HUES6 (cell line): ENCODE results near the gene CUL7.

Experiments used
- H3K27ac ChIP-seq: 2 replicates; pipeline ENCODE4 v1.7.0; 2013; ENCODE audit warnings: low read depth, mild to moderate bottlenecking, low read length, inconsistent platforms
- H3K27me3 ChIP-seq: 2 replicates; pipeline ENCODE4 v1.6.1; 2013; ENCODE audit warnings: low read length; ENCODE audit not compliant: control insufficient read depth, insufficient read depth
- H3K36me3 ChIP-seq: 2 replicates; pipeline ENCODE4 v1.6.1; 2013; ENCODE audit warnings: low read length; ENCODE audit not compliant: control insufficient read depth, insufficient read depth
- H3K4me1 ChIP-seq: 2 replicates; pipeline ENCODE4 v1.6.1; 2013; ENCODE audit warnings: low read length; ENCODE audit not compliant: control insufficient read depth, insufficient read depth
- H3K4me3 ChIP-seq: 2 replicates; pipeline ENCODE4 v1.5.1; 2013; ENCODE audit warnings: low read depth, low read length
- H3K9ac ChIP-seq: one replicate; pipeline ENCODE4 v1.6.1; 2013; ENCODE audit warnings: mild to moderate bottlenecking, low read length
- H3K9me3 ChIP-seq: 2 replicates; pipeline ENCODE4 v1.6.1; 2013; ENCODE audit warnings: low read depth, low read length; ENCODE audit not compliant: control insufficient read depth, insufficient read depth

CUL7 gene

DNA sequence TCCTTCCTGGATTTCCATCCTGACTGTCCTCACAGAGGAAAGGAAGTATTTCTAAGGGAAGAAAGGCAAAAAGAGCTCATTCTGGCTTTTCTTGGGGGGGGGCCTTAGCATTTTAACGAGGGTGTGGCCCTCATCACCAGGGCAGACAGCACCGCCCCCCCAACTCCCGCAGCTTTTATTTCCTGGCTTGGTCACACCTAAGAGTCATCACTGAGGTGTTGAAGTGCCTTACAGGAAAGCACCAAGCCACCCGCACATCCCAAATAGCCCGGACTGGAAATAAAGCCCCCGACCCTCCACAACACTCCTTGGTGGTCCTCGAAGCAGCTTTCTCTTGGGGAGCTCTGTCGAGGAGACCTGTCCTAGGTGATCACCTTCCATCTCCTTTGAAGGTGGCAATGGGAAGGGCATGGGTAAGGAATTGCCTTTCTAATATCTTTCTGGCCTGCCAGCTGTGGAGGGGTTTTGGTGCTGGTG lies 23.7 kb upstream of the CUL7 start:
- peak overlapping the region; percentile 93; the same call in 1 of the 2 replicates for H3K27ac ChIP-seq

DNA sequence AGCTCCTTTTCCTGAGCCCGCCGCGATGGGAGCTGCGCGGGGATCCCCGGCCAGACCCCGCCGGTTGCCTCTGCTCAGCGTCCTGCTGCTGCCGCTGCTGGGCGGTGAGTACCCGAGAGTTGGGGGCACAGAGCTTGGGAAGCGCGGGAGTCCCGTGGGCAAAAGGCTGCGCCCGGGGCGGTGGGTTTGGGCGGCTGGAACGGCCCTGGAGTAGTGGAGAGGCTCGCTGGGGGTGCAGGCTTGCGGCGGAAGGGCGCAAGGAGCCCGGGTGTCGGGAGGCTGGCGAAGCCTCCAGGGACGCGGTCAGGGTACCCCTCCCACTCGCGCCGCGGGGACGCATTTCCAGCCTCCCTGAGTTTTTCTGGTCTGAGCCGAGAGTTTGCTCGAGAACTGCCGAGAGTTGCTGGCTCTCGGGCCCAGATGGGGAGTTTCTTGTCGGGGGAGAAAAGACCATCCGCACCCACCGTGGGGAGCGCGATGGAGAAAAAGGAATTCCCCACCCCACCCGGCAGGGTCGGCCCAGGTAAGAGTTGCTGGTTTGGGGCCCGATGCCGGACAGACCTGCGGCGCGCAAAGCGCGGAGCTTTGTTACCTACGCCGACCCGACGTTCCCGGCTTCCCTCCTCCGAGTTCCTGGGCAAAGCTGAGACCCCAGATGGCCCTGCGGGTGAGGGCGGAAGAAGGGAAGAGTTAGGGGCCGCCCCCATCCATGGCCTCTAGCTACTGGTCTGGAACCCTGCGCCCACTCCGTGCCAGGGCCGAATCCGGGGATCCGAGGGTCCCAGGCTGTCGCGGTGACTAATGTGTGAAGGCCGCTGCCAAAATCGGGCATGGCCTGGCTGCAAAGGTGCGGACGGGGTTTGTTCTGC lies 23.0 kb upstream of the CUL7 start:
- Histone ChIP-seq H3K36me3 (peaks cover 13% of the 10 kb centered on the region; the same call in 1 of the 2 replicates), H3K4me1 (peaks cover 38% of the 10 kb centered on the region), H3K9ac (peak overlapping the region; percentile 94)

More for the DNA sequence above, 23.7 kb upstream of the CUL7 start:
- Histone ChIP-seq H3K4me3 (peak overlapping the region; percentile 98), H3K27me3 (no peaks in the 10 kb centered on the region), H3K36me3 (peaks cover 13% of the 10 kb centered on the region; the same call in 1 of the 2 replicates), H3K9me3 (no peaks in the 10 kb centered on the region), H3K4me1 (peaks cover 34% of the 10 kb centered on the region), H3K9ac (peak overlapping the region; percentile 94)

DNA sequence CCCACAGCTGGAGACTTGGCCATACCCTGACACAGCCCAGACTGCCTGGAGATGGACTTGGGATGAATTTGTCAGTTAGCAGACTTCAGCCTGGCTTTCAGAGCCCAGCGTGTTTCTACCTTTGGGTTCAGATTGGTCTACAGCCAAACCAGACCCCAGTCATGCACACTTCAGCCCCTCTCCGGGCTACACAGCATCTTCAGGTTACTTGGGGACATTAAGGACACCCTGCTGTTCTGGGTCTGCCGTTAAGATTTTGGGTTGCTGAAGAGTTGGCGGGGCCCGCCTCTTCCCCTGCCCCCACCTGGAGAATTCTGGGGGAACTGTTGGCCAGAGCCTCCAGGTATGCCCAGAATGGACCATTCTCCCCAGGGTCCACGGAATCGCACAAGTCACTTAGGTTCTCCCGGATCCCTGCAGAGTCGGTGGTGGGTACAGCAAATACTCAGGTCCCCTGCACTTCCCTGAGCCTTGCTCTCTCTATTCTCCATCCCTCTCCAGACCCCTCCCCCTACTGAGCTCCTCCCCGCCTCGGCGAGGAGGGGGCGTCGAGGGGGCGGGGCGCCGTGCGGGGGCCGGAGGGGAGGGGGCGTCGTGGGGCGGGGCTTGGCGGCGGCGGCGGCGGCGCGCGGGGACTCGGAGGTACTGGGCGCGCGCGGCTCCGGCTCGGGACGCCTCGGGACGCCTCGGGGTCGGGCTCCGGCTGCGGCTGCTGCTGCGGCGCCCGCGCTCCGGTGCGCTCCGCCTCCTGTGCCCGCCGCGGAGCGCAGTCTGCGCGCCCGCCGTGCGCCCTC lies 22.2 kb upstream of the CUL7 start, which contains the start of gene PTK7:
Gene PTK7, plus strand, starts transcription at position 645 of the 794 bp plus-strand sequence. CDS start 175 bp downstream, outside the sequence.
- Histone ChIP-seq H3K27me3 (no peaks in the 10 kb centered on the region), H3K36me3 (peaks cover 13% of the 10 kb centered on the region; the same call in 1 of the 2 replicates), H3K4me1 (peaks cover 42% of the 10 kb centered on the region), H3K9me3 (no peaks in the 10 kb centered on the region), H3K9ac (peak within 1 kb of the TSS; percentile 94), H3K27ac (peak within 1 kb of the TSS; percentile 93), H3K4me3 (peak within 1 kb of the TSS; percentile 98)

More for the DNA sequence above, 23.0 kb upstream of the CUL7 start:
- no peaks in the 10 kb centered on the region for H3K27me3 ChIP-seq
- peak overlapping the region; percentile 93 for H3K27ac ChIP-seq
- H3K4me3 ChIP-seq: peak overlapping the region; percentile 98
- no peaks in the 10 kb centered on the region for H3K9me3 ChIP-seq

DNA sequence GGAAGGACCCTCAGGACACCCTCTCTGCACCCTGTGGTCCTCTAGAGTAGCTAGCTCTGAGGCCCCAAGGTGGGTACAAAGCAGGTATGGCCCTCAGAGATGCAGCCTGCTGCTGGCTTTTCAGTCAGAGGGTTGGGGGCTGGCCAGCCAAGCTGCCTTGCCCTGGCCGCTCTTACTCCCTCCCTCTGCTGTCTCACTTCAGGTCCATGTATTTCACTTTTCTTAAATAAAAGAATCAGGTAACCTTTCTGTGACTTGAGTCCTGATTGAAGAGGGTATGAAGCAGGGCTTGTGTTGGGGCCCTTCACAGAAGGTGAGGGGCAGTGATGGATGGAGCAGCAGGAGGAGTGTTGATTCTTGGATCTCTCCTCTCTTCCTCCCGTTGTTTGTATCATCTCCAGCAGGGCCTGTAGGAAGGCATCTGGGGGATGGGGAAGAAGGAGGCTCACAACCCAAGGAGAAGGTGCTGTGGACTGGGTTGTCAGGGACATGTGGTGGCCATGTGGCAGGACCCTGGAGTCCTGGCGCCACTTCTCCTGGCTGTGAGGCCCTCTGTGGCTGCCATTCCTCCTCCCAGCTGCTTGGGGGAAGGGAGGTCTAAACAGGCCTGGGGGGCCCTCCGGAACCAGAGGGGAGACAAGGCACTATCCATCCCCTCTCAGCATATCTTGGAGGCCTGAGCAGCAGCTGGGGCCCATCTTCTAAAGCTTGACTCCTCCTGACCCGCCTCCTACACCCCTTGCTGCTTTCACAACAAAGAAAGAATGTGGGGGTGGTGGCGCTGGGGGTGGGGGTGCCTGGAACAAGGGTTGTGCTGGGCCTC lies 21.4 kb upstream of the CUL7 start:
- no peak overlapping the region; the same call in 1 of the 2 replicates for H3K27ac ChIP-seq

DNA sequence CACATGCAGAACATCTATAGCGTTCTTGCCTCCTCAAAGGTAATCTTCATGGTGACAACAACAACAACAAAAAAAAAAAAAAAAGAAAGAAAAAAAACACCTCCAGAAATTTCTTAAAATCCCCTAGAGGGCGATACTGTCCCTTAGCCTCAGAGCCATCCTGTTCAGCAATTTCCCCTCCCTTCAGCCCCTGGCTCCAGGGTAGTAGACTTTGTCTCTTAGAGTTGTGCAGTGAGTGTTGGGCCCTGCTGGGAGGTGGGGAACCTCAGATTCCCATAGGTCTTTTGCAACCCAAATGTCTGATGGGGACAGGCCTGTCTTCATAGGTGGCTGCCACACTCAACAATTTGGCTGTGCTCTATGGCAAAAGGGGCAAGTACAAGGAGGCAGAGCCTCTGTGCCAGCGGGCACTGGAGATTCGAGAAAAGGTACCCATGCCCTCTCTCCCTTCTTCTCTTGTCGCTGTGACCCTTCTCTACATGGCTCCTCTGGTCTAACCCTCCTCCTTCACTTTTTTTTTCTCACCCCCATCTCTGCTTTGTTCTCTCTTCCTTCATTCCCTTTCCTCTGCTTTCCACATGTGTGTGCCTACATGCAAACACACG lies 16.5 kb upstream of the CUL7 start:
- H3K27me3 ChIP-seq: no peaks in the 10 kb centered on the region
- no peak overlapping the region for H3K4me3 ChIP-seq
- peaks cover 27% of the 10 kb centered on the region for H3K36me3 ChIP-seq
- no peak overlapping the region for H3K9ac ChIP-seq
- H3K27ac ChIP-seq: no peak overlapping the region
- H3K4me1 ChIP-seq: peaks cover 16% of the 10 kb centered on the region
- H3K9me3 ChIP-seq: no peaks in the 10 kb centered on the region

More for the DNA sequence above, 21.4 kb upstream of the CUL7 start:
- peak overlapping the region; percentile 64 for H3K4me3 ChIP-seq
- peaks cover 44% of the 10 kb centered on the region for H3K4me1 ChIP-seq
- peak overlapping the region; percentile 57 for H3K9ac ChIP-seq
- H3K36me3 ChIP-seq: peaks cover 13% of the 10 kb centered on the region; the same call in 1 of the 2 replicates
- H3K27me3 ChIP-seq: no peaks in the 10 kb centered on the region
- H3K9me3 ChIP-seq: no peaks in the 10 kb centered on the region

DNA sequence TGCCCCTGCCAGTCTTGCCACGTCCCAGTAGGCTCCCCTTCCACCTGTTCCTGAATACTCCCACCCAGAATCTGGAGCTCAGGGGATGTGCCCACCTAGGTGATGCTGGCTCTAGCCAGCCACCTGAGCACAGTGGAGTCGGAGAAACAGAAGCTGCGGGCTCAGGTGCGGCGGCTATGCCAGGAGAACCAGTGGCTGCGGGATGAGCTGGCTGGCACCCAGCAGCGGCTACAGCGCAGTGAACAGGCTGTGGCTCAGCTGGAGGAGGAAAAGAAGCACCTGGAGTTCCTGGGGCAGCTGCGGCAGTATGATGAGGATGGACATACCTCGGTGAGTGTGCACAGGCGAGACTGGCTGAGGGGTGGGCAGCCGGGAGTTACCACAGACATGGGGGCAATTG lies 9.2 kb upstream of the CUL7 start:
- Histone ChIP-seq H3K9ac (no peak overlapping the region), H3K36me3 (peaks cover 33% of the 10 kb centered on the region), H3K27ac (no peak overlapping the region), H3K9me3 (no peaks in the 10 kb centered on the region), H3K27me3 (no peaks in the 10 kb centered on the region), H3K4me3 (no peak overlapping the region), H3K4me1 (peaks cover 5% of the 10 kb centered on the region; the same call in 1 of the 2 replicates)

DNA sequence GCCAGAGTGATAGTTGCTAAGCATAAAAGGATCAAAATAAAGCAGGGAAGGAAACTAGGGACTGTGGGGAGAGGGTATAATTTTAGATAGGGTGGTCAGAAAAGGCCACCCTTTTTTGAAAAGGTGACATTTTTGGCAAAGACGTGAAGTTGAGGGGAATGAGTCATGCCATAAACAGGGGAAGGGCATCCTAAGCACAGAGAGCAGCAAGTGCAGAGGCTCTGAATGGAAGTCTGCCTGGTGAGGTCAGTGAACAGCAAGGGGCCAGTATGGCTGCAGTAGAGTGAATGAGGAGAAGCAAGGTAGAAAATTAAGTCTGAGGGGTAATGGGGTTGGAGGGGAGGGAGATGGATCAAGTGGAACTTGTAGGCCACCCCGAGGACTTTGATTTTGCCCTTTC lies 8.2 kb upstream of the CUL7 start:
- H3K9me3 ChIP-seq: no peaks in the 10 kb centered on the region
- peaks cover 36% of the 10 kb centered on the region for H3K36me3 ChIP-seq
- no peaks in the 10 kb centered on the region for H3K27me3 ChIP-seq
- H3K4me1 ChIP-seq: peaks cover 5% of the 10 kb centered on the region; the same call in 1 of the 2 replicates
- no peak overlapping the region for H3K9ac ChIP-seq
- H3K27ac ChIP-seq: no peak overlapping the region
- no peak overlapping the region; the same call in 1 of the 2 replicates for H3K4me3 ChIP-seq

DNA sequence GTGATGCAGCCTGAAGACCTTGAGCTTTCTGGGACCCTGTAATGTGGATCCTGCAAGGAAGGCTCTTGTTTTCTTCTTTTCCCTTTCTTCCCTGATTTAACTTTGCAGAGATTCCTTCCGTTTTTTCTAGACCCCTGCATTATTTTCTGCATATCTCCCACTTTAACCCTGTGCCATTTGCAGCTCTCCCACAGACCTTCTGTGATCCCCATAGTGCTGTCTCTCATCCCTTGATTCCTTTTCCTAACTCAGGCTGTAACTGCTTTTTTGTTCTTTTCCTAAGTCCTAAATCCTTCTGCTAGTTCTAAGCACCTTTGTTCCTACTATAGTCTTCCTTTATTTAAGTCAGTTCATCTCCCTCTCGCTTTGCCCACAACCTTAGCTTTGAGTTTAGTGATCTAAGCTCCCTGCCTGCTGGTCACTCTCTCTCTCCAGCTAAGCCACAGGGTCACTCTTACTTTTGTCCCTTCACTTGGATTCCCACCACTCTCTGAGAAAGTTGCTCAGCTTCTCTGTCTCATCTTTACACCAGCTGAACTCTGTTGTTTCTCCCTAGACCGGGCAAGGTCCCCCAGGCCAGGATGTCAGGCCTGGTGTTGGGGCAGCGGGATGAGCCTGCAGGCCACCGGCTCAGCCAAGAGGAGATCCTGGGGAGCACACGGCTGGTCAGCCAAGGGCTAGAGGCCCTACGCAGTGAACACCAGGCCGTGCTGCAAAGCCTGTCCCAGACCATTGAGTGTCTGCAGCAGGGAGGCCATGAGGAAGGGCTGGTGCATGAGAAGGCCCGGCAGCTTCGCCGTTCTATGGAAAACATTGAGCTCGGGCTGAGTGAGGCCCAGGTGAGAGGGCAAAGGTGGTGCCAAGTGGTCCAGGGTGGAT lies 7.3 kb upstream of the CUL7 start:
- no peak overlapping the region for H3K27ac ChIP-seq
- H3K4me3 ChIP-seq: peak overlapping the region; percentile 96
- peak overlapping the region; percentile 12 for H3K9ac ChIP-seq

DNA sequence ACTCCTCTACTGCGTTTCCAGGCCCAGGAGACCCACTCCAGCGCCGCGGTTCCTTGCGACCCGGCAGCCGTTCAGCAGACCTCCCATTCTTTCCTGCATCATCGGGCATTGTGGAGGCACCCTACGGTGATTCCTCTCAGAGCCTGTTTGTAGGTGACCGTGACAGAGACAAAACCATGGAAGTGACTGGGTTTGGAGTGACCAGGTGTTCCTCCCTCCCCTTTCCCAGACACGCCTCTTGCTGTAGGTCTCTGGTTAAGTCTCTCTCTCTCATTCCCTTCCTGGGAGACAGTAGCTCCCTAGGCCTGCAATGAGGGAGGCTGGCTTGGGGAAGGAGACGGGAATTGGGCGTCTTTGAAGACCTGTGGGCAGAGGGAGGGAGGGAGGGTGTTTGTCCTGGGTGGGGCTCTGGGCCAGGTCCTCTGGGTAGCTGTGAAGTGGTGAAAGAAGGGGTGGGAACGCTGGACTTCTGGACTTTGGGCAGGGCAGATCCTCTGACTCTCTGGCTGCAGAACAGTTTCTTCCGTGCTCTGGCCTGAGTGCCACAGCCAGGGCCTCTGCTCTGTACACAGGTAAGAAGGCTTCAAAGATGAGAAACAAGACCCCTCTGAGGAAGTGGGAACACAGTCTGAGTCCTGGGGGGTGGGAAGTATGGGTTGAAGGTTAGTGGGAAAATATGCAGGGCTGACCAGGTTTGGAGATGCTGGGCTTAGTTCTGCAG lies 6.5 kb upstream of the CUL7 start:
- H3K4me3 ChIP-seq: peak overlapping the region; percentile 96
- H3K27me3 ChIP-seq: no peaks in the 10 kb centered on the region
- no peaks in the 10 kb centered on the region for H3K9me3 ChIP-seq
- peaks cover 5% of the 10 kb centered on the region; the same call in 1 of the 2 replicates for H3K4me1 ChIP-seq
- H3K9ac ChIP-seq: peak overlapping the region; percentile 84
- peaks cover 34% of the 10 kb centered on the region for H3K36me3 ChIP-seq
- H3K27ac ChIP-seq: 0 out of 2 replicates have a peak overlapping the region, but pooled peaks have one; percentile 77

More for the DNA sequence above, 7.3 kb upstream of the CUL7 start:
- Histone ChIP-seq H3K4me1 (peaks cover 5% of the 10 kb centered on the region; the same call in 1 of the 2 replicates), H3K27me3 (no peaks in the 10 kb centered on the region), H3K36me3 (peaks cover 33% of the 10 kb centered on the region), H3K9me3 (no peaks in the 10 kb centered on the region)
